HL-60 (cell line): ENCODE results near the gene MCOLN1.

ENCODE experiments used
- DNase-seq, 2 experiments: peaks; one replicate each; pipeline ENCODE4 v3.0.0-alpha.2; 2010 to 2020; ENCODE audit warnings: low read depth in 1 of 2, low spot score in 1 of 2
- H3K27ac ChIP-seq: fragments of 250-450 bp; sonication (Bioruptor Pico); replicated peaks from 2 replicates; pipeline ENCODE4 v1.5.1; 2020; ENCODE audit warnings: mild to moderate bottlenecking, moderate library complexity
- H3K27me3 ChIP-seq: fragments of 250-450 bp; sonication (Bioruptor Pico); 2 replicates; pipeline ENCODE4 v1.5.1; 2021; ENCODE audit warnings: mild to moderate bottlenecking, moderate library complexity; ENCODE audit not compliant: insufficient read depth, poor library complexity, severe bottlenecking
- H3K4me3 ChIP-seq: replicated peaks from 2 replicates; pipeline ENCODE4 v1.5.1; 2011; ENCODE audit warnings: mild to moderate bottlenecking, control low read depth, low read length; ENCODE audit not compliant: insufficient read depth
- GABPA ChIP-seq: IDR thresholded peaks from 2 replicates; pipeline ENCODE4 v1.6.1; 2012; ENCODE audit warnings: low read depth
- POLR2AphosphoS5 ChIP-seq: IDR thresholded peaks from 2 replicates; pipeline ENCODE4 v1.6.1; 2012; ENCODE audit warnings: low read depth
- SPI1 ChIP-seq: IDR thresholded peaks from 2 replicates; pipeline ENCODE4 v1.6.1; 2012; ENCODE audit warnings: low read depth, mild to moderate bottlenecking, borderline replicate concordance
- TF ChIP-seq, protein P1 (sequence below): IDR thresholded peaks from one replicate; pipeline ENCODE4 v1.5.1; 2011; ENCODE audit warnings: low read length, control low read depth, inconsistent platforms; ENCODE audit not compliant: insufficient read depth
- TF ChIP-seq, protein P2 (sequence below): IDR thresholded peaks from 2 replicates; pipeline ENCODE4 v1.6.1; 2012; ENCODE audit warnings: low read depth; ENCODE audit not compliant: insufficient replicate concordance

MCOLN1 gene

DNA sequence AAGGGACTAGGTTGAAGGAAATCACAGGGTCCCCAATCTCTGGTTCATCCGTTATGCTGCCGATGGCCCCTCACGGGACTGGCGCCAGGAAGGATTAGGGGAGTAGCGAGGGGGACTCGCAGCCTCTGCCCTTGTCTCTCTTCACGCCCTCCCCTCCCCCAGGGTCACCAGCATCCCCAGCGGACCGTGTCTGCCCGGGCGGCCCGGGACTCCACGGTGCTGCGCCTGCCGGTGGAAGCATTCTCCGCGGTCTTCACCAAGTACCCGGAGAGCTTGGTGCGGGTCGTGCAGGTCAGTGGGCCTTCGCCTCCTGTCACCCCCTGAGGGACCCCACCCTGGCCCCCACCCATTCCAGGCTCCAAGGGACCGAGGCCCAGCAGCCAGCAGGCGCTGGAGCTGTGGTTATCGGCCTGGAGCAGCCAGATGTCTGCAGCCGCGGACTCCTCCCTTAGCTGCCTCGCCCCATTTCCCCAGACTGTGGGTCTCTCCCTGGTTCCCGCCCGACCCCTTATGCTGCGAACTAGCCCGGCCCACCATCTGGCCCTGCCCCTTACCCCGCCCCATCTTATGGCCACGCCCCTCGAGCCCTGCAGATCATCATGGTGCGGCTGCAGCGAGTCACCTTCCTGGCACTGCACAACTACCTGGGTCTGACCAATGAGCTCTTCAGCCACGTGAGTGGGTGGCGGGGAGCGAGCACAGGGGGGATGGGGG lies 18.5 kb downstream of the MCOLN1 start:
- Histone ChIP-seq H3K27me3 (no peaks in the 10 kb centered on the region), H3K4me3 (no peak overlapping the region), H3K27ac (no peak overlapping the region)
- TF ChIP-seq, protein P1, sequence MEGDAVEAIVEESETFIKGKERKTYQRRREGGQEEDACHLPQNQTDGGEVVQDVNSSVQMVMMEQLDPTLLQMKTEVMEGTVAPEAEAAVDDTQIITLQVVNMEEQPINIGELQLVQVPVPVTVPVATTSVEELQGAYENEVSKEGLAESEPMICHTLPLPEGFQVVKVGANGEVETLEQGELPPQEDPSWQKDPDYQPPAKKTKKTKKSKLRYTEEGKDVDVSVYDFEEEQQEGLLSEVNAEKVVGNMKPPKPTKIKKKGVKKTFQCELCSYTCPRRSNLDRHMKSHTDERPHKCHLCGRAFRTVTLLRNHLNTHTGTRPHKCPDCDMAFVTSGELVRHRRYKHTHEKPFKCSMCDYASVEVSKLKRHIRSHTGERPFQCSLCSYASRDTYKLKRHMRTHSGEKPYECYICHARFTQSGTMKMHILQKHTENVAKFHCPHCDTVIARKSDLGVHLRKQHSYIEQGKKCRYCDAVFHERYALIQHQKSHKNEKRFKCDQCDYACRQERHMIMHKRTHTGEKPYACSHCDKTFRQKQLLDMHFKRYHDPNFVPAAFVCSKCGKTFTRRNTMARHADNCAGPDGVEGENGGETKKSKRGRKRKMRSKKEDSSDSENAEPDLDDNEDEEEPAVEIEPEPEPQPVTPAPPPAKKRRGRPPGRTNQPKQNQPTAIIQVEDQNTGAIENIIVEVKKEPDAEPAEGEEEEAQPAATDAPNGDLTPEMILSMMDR: no peak
- TF ChIP-seq, protein P2, sequence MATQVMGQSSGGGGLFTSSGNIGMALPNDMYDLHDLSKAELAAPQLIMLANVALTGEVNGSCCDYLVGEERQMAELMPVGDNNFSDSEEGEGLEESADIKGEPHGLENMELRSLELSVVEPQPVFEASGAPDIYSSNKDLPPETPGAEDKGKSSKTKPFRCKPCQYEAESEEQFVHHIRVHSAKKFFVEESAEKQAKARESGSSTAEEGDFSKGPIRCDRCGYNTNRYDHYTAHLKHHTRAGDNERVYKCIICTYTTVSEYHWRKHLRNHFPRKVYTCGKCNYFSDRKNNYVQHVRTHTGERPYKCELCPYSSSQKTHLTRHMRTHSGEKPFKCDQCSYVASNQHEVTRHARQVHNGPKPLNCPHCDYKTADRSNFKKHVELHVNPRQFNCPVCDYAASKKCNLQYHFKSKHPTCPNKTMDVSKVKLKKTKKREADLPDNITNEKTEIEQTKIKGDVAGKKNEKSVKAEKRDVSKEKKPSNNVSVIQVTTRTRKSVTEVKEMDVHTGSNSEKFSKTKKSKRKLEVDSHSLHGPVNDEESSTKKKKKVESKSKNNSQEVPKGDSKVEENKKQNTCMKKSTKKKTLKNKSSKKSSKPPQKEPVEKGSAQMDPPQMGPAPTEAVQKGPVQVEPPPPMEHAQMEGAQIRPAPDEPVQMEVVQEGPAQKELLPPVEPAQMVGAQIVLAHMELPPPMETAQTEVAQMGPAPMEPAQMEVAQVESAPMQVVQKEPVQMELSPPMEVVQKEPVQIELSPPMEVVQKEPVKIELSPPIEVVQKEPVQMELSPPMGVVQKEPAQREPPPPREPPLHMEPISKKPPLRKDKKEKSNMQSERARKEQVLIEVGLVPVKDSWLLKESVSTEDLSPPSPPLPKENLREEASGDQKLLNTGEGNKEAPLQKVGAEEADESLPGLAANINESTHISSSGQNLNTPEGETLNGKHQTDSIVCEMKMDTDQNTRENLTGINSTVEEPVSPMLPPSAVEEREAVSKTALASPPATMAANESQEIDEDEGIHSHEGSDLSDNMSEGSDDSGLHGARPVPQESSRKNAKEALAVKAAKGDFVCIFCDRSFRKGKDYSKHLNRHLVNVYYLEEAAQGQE: no peak
- TF ChIP-seq GABPA (no peak), SPI1 (no peak), POLR2AphosphoS5 (no peak)
- DNase-seq: no peak

DNA sequence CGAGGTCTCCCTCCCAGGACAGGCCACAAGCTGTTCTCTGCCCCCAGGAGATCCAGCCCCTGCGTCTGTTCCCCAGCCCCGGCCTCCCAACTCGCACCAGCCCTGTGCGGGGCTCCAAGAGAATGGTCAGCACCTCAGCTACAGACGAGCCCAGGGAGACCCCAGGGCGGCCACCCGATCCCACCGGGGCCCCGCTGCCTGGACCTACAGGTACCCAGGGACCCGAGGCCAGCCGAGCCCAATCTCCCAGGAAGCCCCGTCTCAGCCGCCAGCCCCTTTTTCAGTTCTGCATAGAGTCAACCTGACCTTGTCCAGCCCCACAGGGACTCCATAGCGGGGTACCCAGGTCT lies 19.0 kb downstream of the MCOLN1 start:
- TF ChIP-seq, protein P2: no peak
- TF ChIP-seq GABPA: no peak
- no peaks in the 10 kb centered on the region for H3K27me3 ChIP-seq
- no peak overlapping the region for H3K27ac ChIP-seq
- H3K4me3 ChIP-seq: no peak overlapping the region
- no peak for DNase-seq

DNA sequence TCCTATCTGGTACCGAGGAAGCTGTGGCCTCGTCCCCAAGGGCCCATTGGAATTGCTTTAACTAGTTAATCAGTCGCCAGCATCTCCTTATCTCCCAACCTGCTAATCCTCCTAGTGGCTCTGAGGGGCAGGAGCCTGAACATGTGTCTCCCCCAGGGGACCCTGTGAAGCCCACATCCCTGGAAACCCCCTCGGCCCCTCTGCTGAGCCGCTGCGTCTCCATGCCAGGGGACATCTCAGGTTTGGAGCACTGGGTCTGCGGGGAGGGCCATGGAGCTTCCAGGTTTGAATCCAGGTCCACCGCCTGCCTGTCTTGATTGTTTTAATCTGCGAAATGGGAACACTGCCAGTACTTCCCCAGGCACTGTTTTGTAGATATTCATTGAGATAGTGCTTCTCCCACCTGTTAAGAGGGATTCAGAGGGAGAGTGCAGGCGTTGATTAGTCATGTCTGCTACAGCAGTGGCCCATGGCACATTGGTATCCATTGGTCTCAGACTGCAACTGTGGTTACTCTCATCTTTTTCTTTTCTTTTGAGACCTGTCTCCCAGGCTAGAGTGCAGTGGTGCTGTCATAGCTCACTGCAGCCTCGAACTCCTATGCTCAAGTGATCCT lies 19.5 kb downstream of the MCOLN1 start:
- Histone ChIP-seq H3K4me3 (no peak overlapping the region), H3K27ac (no peak overlapping the region), H3K27me3 (no peaks in the 10 kb centered on the region)
- TF ChIP-seq, protein P2: no peak
- TF ChIP-seq, protein P1: no peak
- TF ChIP-seq GABPA: no peak
- no peak for TF ChIP-seq SPI1
- no peak for TF ChIP-seq POLR2AphosphoS5
- no peak for DNase-seq
